Loucy (cell line): ENCODE data around the gene C2CD4D.

Source experiments
- EZH2phosphoT487 ChIP-seq: fragments of 200-600 bp; IDR thresholded peaks from 2 replicates; pipeline ENCODE4 v1.6.1; 2018; ENCODE audit warnings: antibody characterized with exemption, mild to moderate bottlenecking, moderate library complexity, borderline replicate concordance
- TF ChIP-seq, protein P1 (sequence below): fragments of 200-600 bp; sonication (generic); conservative IDR thresholded peaks from 2 replicates; pipeline ENCODE4 v1.5.1; 2014; ENCODE audit warnings: mild to moderate bottlenecking, antibody characterized with exemption, low read length

DNA sequence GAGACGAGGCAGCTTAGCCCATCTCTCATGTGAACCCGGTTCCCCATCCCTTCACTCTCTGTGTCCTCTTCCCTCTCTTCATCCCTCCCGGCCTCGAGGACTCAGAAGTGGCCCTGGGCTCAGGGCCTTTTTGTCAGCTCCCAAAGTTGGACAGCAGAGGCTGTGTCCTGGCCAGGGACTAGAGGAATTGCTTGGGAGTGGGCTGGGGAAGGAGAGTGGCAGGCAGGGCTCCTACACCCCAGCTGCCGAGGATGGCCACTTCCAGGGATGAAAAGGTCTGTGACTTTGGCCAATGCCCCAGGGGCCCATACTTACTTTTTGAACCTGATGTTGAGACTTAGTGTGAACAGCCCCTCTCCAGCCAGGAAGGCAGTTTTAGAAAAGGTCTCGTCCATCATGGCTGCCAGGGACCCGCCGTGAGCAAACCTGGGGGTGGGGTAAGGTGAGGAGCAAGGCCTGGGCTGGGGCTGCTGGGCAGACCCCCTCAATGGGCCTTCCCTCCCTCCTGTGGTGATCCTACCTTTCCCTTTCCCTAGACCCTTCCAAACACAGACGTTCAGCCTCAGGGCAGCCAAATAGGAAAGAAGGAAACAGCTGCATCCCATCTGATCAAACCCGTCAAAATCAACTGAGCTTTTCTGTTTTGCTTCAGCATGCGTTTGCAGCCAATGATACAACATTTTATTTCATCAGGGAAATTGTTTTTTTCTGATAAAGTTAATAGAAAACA is 8.4 kb upstream of the C2CD4D start:
- TF ChIP-seq, protein P1, sequence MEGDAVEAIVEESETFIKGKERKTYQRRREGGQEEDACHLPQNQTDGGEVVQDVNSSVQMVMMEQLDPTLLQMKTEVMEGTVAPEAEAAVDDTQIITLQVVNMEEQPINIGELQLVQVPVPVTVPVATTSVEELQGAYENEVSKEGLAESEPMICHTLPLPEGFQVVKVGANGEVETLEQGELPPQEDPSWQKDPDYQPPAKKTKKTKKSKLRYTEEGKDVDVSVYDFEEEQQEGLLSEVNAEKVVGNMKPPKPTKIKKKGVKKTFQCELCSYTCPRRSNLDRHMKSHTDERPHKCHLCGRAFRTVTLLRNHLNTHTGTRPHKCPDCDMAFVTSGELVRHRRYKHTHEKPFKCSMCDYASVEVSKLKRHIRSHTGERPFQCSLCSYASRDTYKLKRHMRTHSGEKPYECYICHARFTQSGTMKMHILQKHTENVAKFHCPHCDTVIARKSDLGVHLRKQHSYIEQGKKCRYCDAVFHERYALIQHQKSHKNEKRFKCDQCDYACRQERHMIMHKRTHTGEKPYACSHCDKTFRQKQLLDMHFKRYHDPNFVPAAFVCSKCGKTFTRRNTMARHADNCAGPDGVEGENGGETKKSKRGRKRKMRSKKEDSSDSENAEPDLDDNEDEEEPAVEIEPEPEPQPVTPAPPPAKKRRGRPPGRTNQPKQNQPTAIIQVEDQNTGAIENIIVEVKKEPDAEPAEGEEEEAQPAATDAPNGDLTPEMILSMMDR, result no peak
- no peak for TF ChIP-seq EZH2phosphoT487
